ENCODE data around the gene PARP1.
"Not testable (repeated sequence)": the region's sequence is repeated elsewhere in the genome, so short reads cannot be mapped to it uniquely, and the experiment has no call there.

Gene PARP1

GRCh38 chr1:226428791-226429461, 21.0 kb upstream of the PARP1 start:
- DNase-seq (ENCODE audit: low spot score): no peak

GRCh38 chr1:226428348-226428747, 20.5 kb upstream of the PARP1 start:
- DNase-seq (ENCODE audit: low spot score): no peak

GRCh38 chr1:226427131-226427530, 19.2 kb upstream of the PARP1 start:
- no peak for DNase-seq (ENCODE audit: low spot score)

- DNase-seq (ENCODE audit: low spot score): not testable (repeated sequence)
These were observed 18.5 kb upstream of the PARP1 start for GRCh38 chr1:226426395-226426794.

GRCh38 chr1:226425431-226426031, 17.6 kb upstream of the PARP1 start:
- DNase-seq (ENCODE audit: low spot score): no peak

- DNase-seq (ENCODE audit: low spot score): no peak
These were observed 17.1 kb upstream of the PARP1 start for GRCh38 chr1:226425004-226425378.

GRCh38 chr1:226424221-226425003, 16.5 kb upstream of the PARP1 start:
- DNase-seq (ENCODE audit: low spot score): peak; percentile 52

GRCh38 chr1:226422478-226422877, 14.6 kb upstream of the PARP1 start:
- DNase-seq (ENCODE audit: low spot score): no peak

- DNase-seq (ENCODE audit: low spot score): no peak
These were observed 13.0 kb upstream of the PARP1 start for GRCh38 chr1:226420897-226421296.

GRCh38 chr1:226420328-226420727, 12.4 kb upstream of the PARP1 start:
- no peak for DNase-seq (ENCODE audit: low spot score)

GRCh38 chr1:226419284-226420029, 11.6 kb upstream of the PARP1 start:
- no peak for DNase-seq (ENCODE audit: low spot score)

- no peak for DNase-seq (ENCODE audit: low spot score)
These were observed 10.1 kb upstream of the PARP1 start for GRCh38 chr1:226417830-226418546.

- DNase-seq (ENCODE audit: low spot score): no peak
These were observed 9.5 kb upstream of the PARP1 start for GRCh38 chr1:226417350-226417749.

- no peak for DNase-seq (ENCODE audit: low spot score)
These were observed 6.3 kb upstream of the PARP1 start for GRCh38 chr1:226414098-226414698.

GRCh38 chr1:226411619-226412018, 3.7 kb upstream of the PARP1 start:
- DNase-seq (ENCODE audit: low spot score): peak; percentile 24

GRCh38 chr1:226410958-226411357, 3.1 kb upstream of the PARP1 start:
- no peak for DNase-seq (ENCODE audit: low spot score)

GRCh38 chr1:226409392-226409791, 1.5 kb upstream of the PARP1 start:
- no peak for DNase-seq (ENCODE audit: low spot score)

GRCh38 chr1:226408285-226409184, 642 bp upstream of the PARP1 start:
- no peak for DNase-seq (ENCODE audit: low spot score)

- DNase-seq (ENCODE audit: low spot score): no peak
These were observed 745 bp downstream of the PARP1 start for GRCh38 chr1:226407199-226407496.

GRCh38 chr1:226406401-226406881, 1.5 kb downstream of the PARP1 start:
- DNase-seq (ENCODE audit: low spot score): no peak

Data from AG20443 (cell line).